K562 (cell line): ENCODE data around the gene LY6G6C. TPM values are rescaled to one million over a fixed set of nuclear protein-coding genes. Genes with fewer than 3 reads are reported as not detected.

Source experiments
- ATAC-seq: fragments of 200-7000 bp; cut with Tn5 transposase; 3 replicates; pipeline ENCODE4 v1.9.1; 2020; ENCODE audit warnings: moderate library complexity
- BruUV-seq: library from RNA; stranded (reverse); fragments of 400-500 nt; replicated peaks from 2 replicates; lab custom pipeline; 2021; lab: Mats Ljungman, UMichigan
- CTCF ChIA-PET: fragments of 300-600 bp; formaldehyde crosslinking; extraction: SDS; loops from one replicate; lab custom pipeline; 2021; ENCODE audit warnings: low intra/inter-chr PET ratio; lab: Yijun Ruan, JAX
- POLR2A ChIA-PET: fragments of 300-600, 350-650 bp; sonication (Branson Sonifier 250); formaldehyde crosslinking; extraction: SDS; loops from one replicate; lab custom pipeline; 2021; ENCODE audit warnings: antibody characterized with exemption, inconsistent platforms; lab: Yijun Ruan, JAX
- DNase-seq, 4 experiments: peaks; one replicate each; pipeline versions ENCODE4 v3.0.0 to v3.0.0-alpha.2; 2011 to 2018; ENCODE audit warnings: low spot score in 3 of 4, mixed read lengths in 3 of 4; ENCODE audit errors: extremely low read depth in 1 of 4
- FAIRE-seq: peaks from 2 replicates; lab custom pipeline; 2011; peaks lifted over from hg19 to GRCh38; lab: Jason Lieb, UNC
- H2AFZ ChIP-seq: 2 replicates; pipeline ENCODE4 v1.6.0; 2011; ENCODE audit warnings: low read depth, low read length, control low read depth, inconsistent platforms
- H3K27ac ChIP-seq: fragments of 200-600 bp; 3 replicates; pipeline ENCODE4 v1.8.0; 2011; ENCODE audit warnings: low read depth, mild to moderate bottlenecking, control low read depth, inconsistent platforms, low read length, moderate library complexity, mixed read lengths; ENCODE audit errors: extremely low read depth
- H3K27me3 ChIP-seq, 2 experiments: fragments of 300-600 bp in 1 of 2; 2 replicates in 1 of 2; 3 replicates in 1 of 2; pipeline versions ENCODE4 v1.6.0 to v1.8.0; 2011; ENCODE audit warnings: inconsistent platforms in 2 of 2, low read length in 2 of 2, mild to moderate bottlenecking in 1 of 2, mixed read lengths in 1 of 2, moderate library complexity in 1 of 2; ENCODE audit not compliant: control insufficient read depth in 2 of 2, insufficient read depth in 2 of 2
- H3K36me3 ChIP-seq: fragments of 300-600 bp; 3 replicates; pipeline ENCODE4 v1.8.0; 2011; ENCODE audit warnings: mild to moderate bottlenecking, low read length, inconsistent platforms; ENCODE audit not compliant: control insufficient read depth, insufficient read depth
- H3K4me1 ChIP-seq, 2 experiments: fragments of 200-600 bp in 1 of 2; replicated peaks in 1 of 2; 2 replicates in 1 of 2; 3 replicates in 1 of 2; pipeline versions ENCODE4 v1.5.1 to v1.8.0; 2011; ENCODE audit warnings: inconsistent platforms in 2 of 2, low read length in 2 of 2, mild to moderate bottlenecking in 1 of 2, mixed read lengths in 1 of 2, moderate library complexity in 1 of 2; ENCODE audit not compliant: control insufficient read depth in 2 of 2, insufficient read depth in 2 of 2
- H3K4me2 ChIP-seq: 2 replicates; pipeline ENCODE4 v1.6.1; 2011; ENCODE audit warnings: low read length, control low read depth, inconsistent platforms, mixed read lengths; ENCODE audit not compliant: insufficient read depth
- H3K4me3 ChIP-seq: fragments of 200-600 bp; sonication (generic), shearing (Covaris generic); 2 replicates; pipeline ENCODE4 v1.5.1; 2016; ENCODE audit warnings: control low read depth, inconsistent platforms
- H3K79me2 ChIP-seq: fragments of 200-600 bp; 3 replicates; pipeline ENCODE4 v1.8.0; 2011; ENCODE audit warnings: low read length, inconsistent platforms; ENCODE audit not compliant: control insufficient read depth, insufficient read depth
- H3K9ac ChIP-seq, 2 experiments: 2 replicates each; pipeline versions ENCODE4 v1.6.0 to v1.6.1; 2011; ENCODE audit warnings: low read depth in 2 of 2, low read length in 2 of 2, control low read depth in 1 of 2, inconsistent platforms in 1 of 2, mild to moderate bottlenecking in 1 of 2, mixed read lengths in 1 of 2; ENCODE audit not compliant: insufficient read depth in 1 of 2
- H3K9me1 ChIP-seq: one replicate; pipeline ENCODE4 v1.6.0; 2011; ENCODE audit warnings: inconsistent platforms, mild to moderate bottlenecking, low read length, moderate library complexity; ENCODE audit not compliant: control insufficient read depth, insufficient read depth
- H3K9me3 ChIP-seq: replicated peaks from 2 replicates; pipeline ENCODE4 v1.5.1; 2011; ENCODE audit warnings: low read depth, low read length, inconsistent platforms; ENCODE audit not compliant: control insufficient read depth, insufficient read depth
- H4K20me1 ChIP-seq: replicated peaks from 2 replicates; pipeline ENCODE4 v1.6.1; 2011; ENCODE audit warnings: low read length, inconsistent platforms, mixed read lengths; ENCODE audit not compliant: control insufficient read depth, insufficient read depth
- CBFB ChIP-seq: sonication (generic); formaldehyde crosslinking; IDR thresholded peaks from 2 replicates; pipeline ENCODE4 v1.4.0; 2020; ENCODE audit warnings: mild to moderate bottlenecking, missing genetic modification reagents
- CBX1 ChIP-seq: sonication (generic); IDR thresholded peaks from 2 replicates; pipeline ENCODE4 v1.6.1; 2016; ENCODE audit warnings: antibody characterized with exemption, low read depth, mild to moderate bottlenecking
- FOSL1 ChIP-seq: fragments of 200-800 bp; sonication (Bioruptor generic); conservative IDR thresholded peaks from 2 replicates; pipeline ENCODE4 v1.6.1; 2016; ENCODE audit warnings: missing genetic modification characterization, missing compliant biosample characterization
- FOXJ3 ChIP-seq: sonication (generic); formaldehyde crosslinking; IDR thresholded peaks from 2 replicates; pipeline ENCODE4 v1.4.0; 2020; ENCODE audit warnings: mild to moderate bottlenecking, missing genetic modification reagents
- IRF2 ChIP-seq: sonication (generic); formaldehyde crosslinking; IDR thresholded peaks from 2 replicates; pipeline ENCODE4 v1.8.1; 2022; ENCODE audit warnings: mild to moderate bottlenecking, missing genetic modification reagents
- JUN ChIP-seq, 2 experiments: sonication (generic) in 1 of 2; formaldehyde crosslinking in 1 of 2; IDR thresholded peaks; 2 replicates each; pipeline versions ENCODE4 v1.6.1 to v1.8.0; 2012 to 2022; ENCODE audit warnings: borderline replicate concordance in 2 of 2, mild to moderate bottlenecking in 2 of 2, improper control_type of control experiment in 1 of 2, low read depth in 1 of 2, low read length in 1 of 2, missing genetic modification reagents in 1 of 2
- L3MBTL2 ChIP-seq: fragments of 450-650 bp; IDR thresholded peaks from 2 replicates; pipeline ENCODE4 v1.6.1; 2016; ENCODE audit warnings: mild to moderate bottlenecking, moderate library complexity
- MED1 ChIP-seq: sonication (generic); formaldehyde crosslinking; IDR thresholded peaks from 2 replicates; pipeline ENCODE4 v1.8.1; 2023; ENCODE audit warnings: missing genetic modification reagents, borderline replicate concordance
- MTA3 ChIP-seq: fragments of 450-650 bp; formaldehyde crosslinking; IDR thresholded peaks from 2 replicates; pipeline ENCODE4 v1.6.1; 2017; ENCODE audit warnings: mild to moderate bottlenecking, borderline replicate concordance
- NR1H2 ChIP-seq: sonication (generic); formaldehyde crosslinking; IDR thresholded peaks from 2 replicates; pipeline ENCODE4 v1.4.0; 2020; ENCODE audit warnings: mild to moderate bottlenecking, missing genetic modification reagents
- OTX1 ChIP-seq: fragments of 450-650 bp; formaldehyde crosslinking; IDR thresholded peaks from 2 replicates; pipeline ENCODE4 v1.4.0; 2022; ENCODE audit warnings: mild to moderate bottlenecking
- POLR2G ChIP-seq: fragments of 200-400 bp; formaldehyde crosslinking; IDR thresholded peaks from 2 replicates; pipeline ENCODE4 v1.6.1; 2017; ENCODE audit warnings: low read depth, mild to moderate bottlenecking, antibody characterized with exemption, low read length, moderate library complexity
- RBFOX2 ChIP-seq: fragments of 200-400 bp; formaldehyde crosslinking; IDR thresholded peaks from 2 replicates; pipeline ENCODE4 v1.6.1; 2017; ENCODE audit warnings: low read depth, mild to moderate bottlenecking, low read length, moderate library complexity
- WGBS: fragments of 100-300 bp; shearing (Covaris generic); methylation state at CpG from one replicate; pipeline ENCODE4 v1.1.6; 2016; ENCODE audit warnings: low coverage, mixed read lengths; ENCODE audit not compliant: insufficient coverage; ENCODE audit errors: missing lambda C conversion rate; 5-methylcytosine and 5-hydroxymethylcytosine counted together
- in situ Hi-C: fragments of 300-500 bp; cut with MboI; formaldehyde crosslinking; loops from 4 replicates; pipeline ENCODE4 v1.15.0; 2018; ENCODE audit warnings: inconsistent platforms, mixed read lengths
- intact Hi-C: fragments of 100-400 bp; cut with micrococcal nuclease; formaldehyde crosslinking; loops from 2 replicates; pipeline ENCODE4 v1.14.2; 2022
- polyA plus RNA-seq, 8 experiments: library from polyadenylated mRNA; depleted of rRNA in 4 of 8; stranded (reverse) in 5 of 8; unstranded in 3 of 8; fragments of >200 nt; fragmentation: Nextera tagmentation in 2 of 8; fragmentation: Illumina TruSeq in 1 of 8; extraction: Ambion mirVana in 2 of 8; extraction: Trizol in 1 of 8; gene quantifications; 2 replicates each; pipeline versions ENCODE4 v1.2.1 to v1.2.3, GENCODE V29; 2011 to 2014; ENCODE audit warnings: inconsistent platforms in 1 of 8, missing spikeins in 1 of 8
- total RNA-seq, 7 experiments: library from RNA; depleted of rRNA in 6 of 7; stranded (reverse); fragments of >200 nt in 6 of 7; fragmentation: Illumina TruSeq in 2 of 7; extraction: Trizol in 2 of 7; gene quantifications; 2 replicates each; pipeline versions ENCODE4 v1.2.1 to v1.2.3, GENCODE V29; 2011 to 2021; ENCODE audit warnings: low replicate concordance in 1 of 7
- TF ChIP-seq, protein P1 (sequence below): sonication (generic); formaldehyde crosslinking; IDR thresholded peaks from 2 replicates; pipeline ENCODE4 v1.9.0; 2022; ENCODE audit warnings: mild to moderate bottlenecking, missing genetic modification reagents

Gene LY6G6C
- total and polyA plus RNA-seq, 9 of the 15 experiments (the other 6 are each of a cell fraction or from before 2014, with no cell fraction given), result 0.06 to 0.20 TPM; not detected in 7

DNA sequence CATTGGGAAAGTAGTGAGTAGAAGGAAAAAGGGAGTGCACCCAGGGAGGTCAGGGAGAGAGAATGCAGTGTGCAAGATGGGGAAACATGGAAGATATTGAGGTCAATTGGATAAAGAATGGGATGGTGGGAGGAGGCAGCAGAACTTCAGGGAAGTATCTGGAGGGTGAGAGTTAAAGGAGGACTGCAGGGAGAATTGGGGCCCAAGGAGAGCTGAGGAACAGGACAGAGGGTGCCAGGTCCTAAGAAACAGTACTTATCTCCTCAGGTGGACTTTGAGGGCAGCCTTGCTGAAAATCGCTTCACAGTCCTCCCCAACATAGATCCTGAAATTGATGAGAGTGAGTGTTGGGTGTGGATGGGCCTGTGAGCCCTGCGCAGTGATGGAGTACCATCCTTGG lies 36.7 kb upstream of the LY6G6C start (continued):
- TF ChIP-seq OTX1 (CRISPR knock-in tag) (0 out of 2 replicates have a peak, but pooled peaks have one; percentile 36), IRF2 (0 out of 2 replicates have a peak, but pooled peaks have one; percentile 12), L3MBTL2 (no peak)
- TF ChIP-seq, protein P1, sequence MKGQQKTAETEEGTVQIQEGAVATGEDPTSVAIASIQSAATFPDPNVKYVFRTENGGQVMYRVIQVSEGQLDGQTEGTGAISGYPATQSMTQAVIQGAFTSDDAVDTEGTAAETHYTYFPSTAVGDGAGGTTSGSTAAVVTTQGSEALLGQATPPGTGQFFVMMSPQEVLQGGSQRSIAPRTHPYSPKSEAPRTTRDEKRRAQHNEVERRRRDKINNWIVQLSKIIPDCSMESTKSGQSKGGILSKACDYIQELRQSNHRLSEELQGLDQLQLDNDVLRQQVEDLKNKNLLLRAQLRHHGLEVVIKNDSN (CRISPR knock-in tag), result no peak
- TF ChIP-seq, all 486 proteins: peak for 7

GRCh38 chr6:31752739-31753319 lies 31.3 kb upstream of the LY6G6C start:
- Histone ChIP-seq H3K27ac (0 out of 3 replicates have a peak overlapping the region, but pooled peaks have one; percentile 0), H4K20me1 (no peaks in the 10 kb centered on the region), H3K4me1 (peaks cover 5 to 15% of the 10 kb centered on the region in 2 experiments), H3K79me2 (no peaks in the 10 kb centered on the region), H3K4me3 (no peak overlapping the region), H3K9me3 (no peaks in the 10 kb centered on the region), H3K4me2 (no peak overlapping the region), H2AFZ (no peak overlapping the region), H3K9me1 (peaks cover 4% of the 10 kb centered on the region), H3K27me3 (no peaks in the 10 kb centered on the region), H3K36me3 (peaks cover 19% of the 10 kb centered on the region)
- DNase-seq (no peak), ATAC-seq (peak; percentile 8), FAIRE-seq (no peak)
- no TSS peak for BruUV-seq
- WGBS, result 61% methylated on average over 8 of the region's 8 CpGs
- CTCF ChIA-PET, result no interaction called here
- POLR2A ChIA-PET, result interaction anchor here (0.5 to 7.7 kb wide), 12 partner anchors 8 to 99 kb away, joined by 3 to 108 read pairs (median 4); partner anchors contain the start of genes ABHD16A, CLIC1, GPANK1 and MSH5
- intact Hi-C loops, result no loop called here
- no peak for TF ChIP-seq FOXJ3 (CRISPR knock-in tag)
- 0 out of 2 replicates have a peak, but pooled peaks have one; percentile 35 for TF ChIP-seq NR1H2 (CRISPR knock-in tag)
- peak; percentile 52; the same call in 1 of the 2 replicates for TF ChIP-seq FOSL1 (tag)
- TF ChIP-seq CBFB (CRISPR knock-in tag), result 0 out of 2 replicates have a peak, but pooled peaks have one; percentile 46
- TF ChIP-seq RBFOX2, result 0 out of 2 replicates have a peak, but pooled peaks have one; percentile 4
- TF ChIP-seq CBX1, result no peak
- TF ChIP-seq MED1 (CRISPR knock-in tag), result no peak
- peak; percentile 7; the same call in 1 of the 2 replicates for TF ChIP-seq POLR2G
- TF ChIP-seq MTA3, result 0 out of 2 replicates have a peak, but pooled peaks have one; percentile 21
- no peak for TF ChIP-seq JUN (IDR thresholded peaks at IDR 0.05; ENCODE audit: borderline replicate concordance, low read depth, low read length)
- 0 out of 2 replicates have a peak, but pooled peaks have one; percentile 52 for TF ChIP-seq JUN (CRISPR knock-in tag; IDR thresholded peaks at IDR 0.05; ENCODE audit: borderline replicate concordance)
- TF ChIP-seq, all 486 proteins: peak for 7
- in situ Hi-C loops, result no loop called here
- H3K9ac ChIP-seq, result peak overlapping the region in 1 of 2 experiments; percentile 69; a peak in 2 of 4 replicates
